ENCODE results near the gene C7orf25.

- TF ChIP-seq CTCF (IDR thresholded peaks at IDR 0.05) = no peak
- no peak for TF ChIP-seq ZFX (IDR thresholded peaks at IDR 0.05; ENCODE audit: borderline replicate concordance)
Measured at GRCh38 chr7:42883950-42884349, 27.9 kb downstream of the C7orf25 start.
